GM03348 (cell line): ENCODE results near the gene KCNH1.

Source experiments
- DNase-seq: peaks from one replicate; pipeline ENCODE4 v3.0.0; 2012; ENCODE audit warnings: low spot score

KCNH1 gene

GRCh38 chr1:210758261-210758660 is 375.7 kb downstream of the KCNH1 start:
- no peak for DNase-seq

- DNase-seq = no peak
Observed at GRCh38 chr1:210757677-210758076, 376.3 kb downstream of the KCNH1 start.

GRCh38 chr1:210755991-210756659 is 377.8 kb downstream of the KCNH1 start:
- DNase-seq = no peak

GRCh38 chr1:210754878-210755665 is 378.9 kb downstream of the KCNH1 start:
- DNase-seq = no peak

- no peak for DNase-seq
Observed at GRCh38 chr1:210751911-210752310, 382.0 kb downstream of the KCNH1 start.

- no peak for DNase-seq
Observed at GRCh38 chr1:210750468-210750867, 383.5 kb downstream of the KCNH1 start.

- DNase-seq = no peak
Observed at GRCh38 chr1:210748796-210749195, 385.2 kb downstream of the KCNH1 start.

- DNase-seq = no peak
Observed at GRCh38 chr1:210747890-210748289, 386.1 kb downstream of the KCNH1 start.

GRCh38 chr1:210747112-210747511 is 386.8 kb downstream of the KCNH1 start:
- no peak for DNase-seq

GRCh38 chr1:210746024-210746731 is 387.8 kb downstream of the KCNH1 start:
- DNase-seq = no peak

- DNase-seq = no peak
Observed at GRCh38 chr1:210743038-210743437, 390.9 kb downstream of the KCNH1 start.

- DNase-seq = no peak
Observed at GRCh38 chr1:210741564-210741963, 392.4 kb downstream of the KCNH1 start.

GRCh38 chr1:210739627-210740026 is 394.3 kb downstream of the KCNH1 start:
- DNase-seq = no peak

- no peak for DNase-seq
Observed at GRCh38 chr1:210738256-210738655, 395.7 kb downstream of the KCNH1 start.

- no peak for DNase-seq
Observed at GRCh38 chr1:210736713-210737112, 397.2 kb downstream of the KCNH1 start.

- no peak for DNase-seq
Observed at GRCh38 chr1:210731597-210731996, 402.4 kb downstream of the KCNH1 start.

- DNase-seq = no peak
Observed at GRCh38 chr1:210731193-210731592, 402.8 kb downstream of the KCNH1 start.

GRCh38 chr1:210730023-210730422 is 403.9 kb downstream of the KCNH1 start:
- DNase-seq = no peak

GRCh38 chr1:210728437-210729149 is 405.4 kb downstream of the KCNH1 start:
- no peak for DNase-seq

- DNase-seq = no peak
Observed at GRCh38 chr1:210727709-210728108, 406.2 kb downstream of the KCNH1 start.

GRCh38 chr1:210726621-210727020 is 407.3 kb downstream of the KCNH1 start:
- peak; percentile 15 for DNase-seq

GRCh38 chr1:210724768-210725167 is 409.2 kb downstream of the KCNH1 start:
- DNase-seq = no peak
